H9 (cell line): Measurements from ENCODE around the gene KIF21B. TPM values are rescaled to one million over a fixed set of nuclear protein-coding genes. Genes with fewer than 3 reads are reported as not detected.

Experiments used
- DNase-seq: peaks from one replicate; pipeline ENCODE4 v3.0.0-alpha.2; 2017
- H2AFZ ChIP-seq: one replicate; pipeline ENCODE4 v1.6.1; 2013; ENCODE audit warnings: mild to moderate bottlenecking, low read length, control low read depth, moderate library complexity
- H2AK5ac ChIP-seq: 2 replicates; pipeline ENCODE4 v1.6.1; 2013; ENCODE audit warnings: low read length, control low read depth, mixed read lengths; ENCODE audit not compliant: insufficient read length
- H2BK120ac ChIP-seq: one replicate; pipeline ENCODE4 v1.6.1; 2013; ENCODE audit warnings: low read depth, mild to moderate bottlenecking, low read length, control low read depth, inconsistent platforms; ENCODE audit not compliant: poor library complexity, severe bottlenecking
- H2BK12ac ChIP-seq: 2 replicates; pipeline ENCODE4 v1.6.1; 2013; ENCODE audit warnings: low read length, control low read depth, mixed read lengths, low read depth; ENCODE audit not compliant: insufficient read length
- H2BK15ac ChIP-seq: 2 replicates; pipeline ENCODE4 v1.6.1; 2013; ENCODE audit warnings: low read depth, low read length, control low read depth
- H2BK20ac ChIP-seq: one replicate; pipeline ENCODE4 v1.6.1; 2013; ENCODE audit warnings: low read depth, mild to moderate bottlenecking, low read length, control low read depth, inconsistent platforms; ENCODE audit not compliant: poor library complexity, severe bottlenecking
- H2BK5ac ChIP-seq: 2 replicates; pipeline ENCODE4 v1.6.1; 2013; ENCODE audit warnings: low read length, control low read depth, mixed read lengths; ENCODE audit not compliant: insufficient read length
- H3K14ac ChIP-seq: 2 replicates; pipeline ENCODE4 v1.6.1; 2013; ENCODE audit warnings: low read length, control low read depth; ENCODE audit not compliant: insufficient read depth
- H3K18ac ChIP-seq: 2 replicates; pipeline ENCODE4 v1.6.1; 2013; ENCODE audit warnings: low read depth, mild to moderate bottlenecking, mixed read lengths, low read length, control low read depth; ENCODE audit not compliant: insufficient read length
- H3K23ac ChIP-seq: 2 replicates; pipeline ENCODE4 v1.6.1; 2013; ENCODE audit warnings: low read length, control low read depth, mixed read lengths, low read depth; ENCODE audit not compliant: insufficient read length
- H3K23me2 ChIP-seq: 2 replicates; pipeline ENCODE4 v1.6.1; 2013; ENCODE audit warnings: low read depth, mild to moderate bottlenecking, mixed read lengths, low read length, control low read depth; ENCODE audit not compliant: insufficient read length, poor library complexity, severe bottlenecking
- H3K27ac ChIP-seq: 2 replicates; pipeline ENCODE4 v1.5.1; 2013; ENCODE audit warnings: low read length, control low read depth, mixed read lengths, low read depth; ENCODE audit not compliant: insufficient read length
- H3K27me3 ChIP-seq: 2 replicates; pipeline ENCODE4 v1.6.1; 2013; ENCODE audit warnings: low read length, control low read depth, inconsistent platforms; ENCODE audit not compliant: insufficient read depth
- H3K4ac ChIP-seq: 2 replicates; pipeline ENCODE4 v1.6.1; 2013; ENCODE audit warnings: low read depth, mild to moderate bottlenecking, control low read depth, inconsistent platforms, low read length, moderate library complexity
- H3K4me1 ChIP-seq: 2 replicates; pipeline ENCODE4 v1.6.1; 2013; ENCODE audit warnings: low read length, control low read depth, inconsistent platforms; ENCODE audit not compliant: insufficient read depth
- H3K4me2 ChIP-seq: 2 replicates; pipeline ENCODE4 v1.6.1; 2013; ENCODE audit warnings: low read length, control low read depth, mixed read lengths; ENCODE audit not compliant: insufficient read length, insufficient read depth
- H3K56ac ChIP-seq: 2 replicates; pipeline ENCODE4 v1.6.1; 2013; ENCODE audit warnings: low read depth, mild to moderate bottlenecking, mixed read lengths, low read length, control low read depth; ENCODE audit not compliant: insufficient read length
- H3K79me1 ChIP-seq: 2 replicates; pipeline ENCODE4 v1.6.1; 2013; ENCODE audit warnings: low read depth, mild to moderate bottlenecking, moderate library complexity, low read length, control low read depth, inconsistent platforms; ENCODE audit not compliant: insufficient read depth, poor library complexity, severe bottlenecking
- H3K79me2 ChIP-seq: 2 replicates; pipeline ENCODE4 v1.6.1; 2013; ENCODE audit warnings: low read length, control low read depth, inconsistent platforms; ENCODE audit not compliant: insufficient read depth
- H3K9ac ChIP-seq: 2 replicates; pipeline ENCODE4 v1.6.1; 2013; ENCODE audit warnings: low read length, control low read depth, mixed read lengths; ENCODE audit not compliant: insufficient read length; ENCODE audit errors: extremely low read depth
- H3K9me3 ChIP-seq: one replicate; pipeline ENCODE4 v1.6.1; 2013; ENCODE audit warnings: low read depth, low read length, inconsistent platforms; ENCODE audit not compliant: control insufficient read depth
- H3T11ph ChIP-seq: one replicate; pipeline ENCODE4 v1.6.1; 2013; ENCODE audit warnings: mild to moderate bottlenecking, low read length, control low read depth, inconsistent platforms
- H4K20me1 ChIP-seq: one replicate; pipeline ENCODE4 v1.6.1; 2013; ENCODE audit not compliant: control insufficient read depth, insufficient read length, insufficient read depth
- H4K5ac ChIP-seq: 2 replicates; pipeline ENCODE4 v1.6.1; 2013; ENCODE audit warnings: low read depth, mild to moderate bottlenecking, mixed read lengths, low read length, control low read depth; ENCODE audit not compliant: insufficient read length
- H4K8ac ChIP-seq: replicated peaks from 2 replicates; pipeline ENCODE4 v1.6.1; 2013; ENCODE audit warnings: low read length, control low read depth, mixed read lengths, low read depth; ENCODE audit not compliant: insufficient read length
- H4K91ac ChIP-seq: 2 replicates; pipeline ENCODE4 v1.6.1; 2013; ENCODE audit warnings: low read depth, mild to moderate bottlenecking, moderate library complexity, mixed read lengths, low read length, control low read depth; ENCODE audit not compliant: insufficient read length
- H3K27ac Mint-ChIP-seq, 3 experiments: 2 replicates in 2 of 3; 3 replicates in 1 of 3; pipeline ENCODE4 v1.8.0; 2020 to 2021; ENCODE audit warnings: mixed read lengths in 3 of 3, mild to moderate bottlenecking in 1 of 3, moderate library complexity in 1 of 3
- H3K27me3 Mint-ChIP-seq: 2 replicates; pipeline ENCODE4 v1.8.0; 2021; ENCODE audit warnings: low read depth, mild to moderate bottlenecking, moderate library complexity, mixed read lengths
- H3K36me3 Mint-ChIP-seq, 3 experiments: 2 replicates in 2 of 3; 3 replicates in 1 of 3; pipeline ENCODE4 v1.8.0; 2020 to 2021; ENCODE audit warnings: low read depth in 3 of 3, mixed read lengths in 3 of 3; ENCODE audit not compliant: insufficient read depth in 1 of 3
- H3K4me1 Mint-ChIP-seq, 2 experiments: 2 replicates each; pipeline ENCODE4 v1.8.0; 2020; ENCODE audit warnings: mixed read lengths in 2 of 2
- H3K4me3 Mint-ChIP-seq, 2 experiments: 2 replicates in 1 of 2; 3 replicates in 1 of 2; pipeline ENCODE4 v1.8.0; 2020 to 2021; ENCODE audit warnings: mild to moderate bottlenecking in 2 of 2, mixed read lengths in 2 of 2, moderate library complexity in 1 of 2
- H3K9me3 Mint-ChIP-seq, 2 experiments: 2 replicates in 1 of 2; 3 replicates in 1 of 2; pipeline ENCODE4 v1.8.0; 2020; ENCODE audit warnings: mild to moderate bottlenecking in 2 of 2, mixed read lengths in 2 of 2, moderate library complexity in 1 of 2
- WGBS: extraction: QIAGEN DNeasy Blood & Tissue Kit; methylation state at CpG from one replicate; pipeline ENCODE4 v1.1.7; 2013; ENCODE audit warnings: missing lambda C conversion rate, low lambda C conversion rate, mixed read lengths; ENCODE audit not compliant: insufficient read length; ENCODE audit errors: extremely low coverage; 5-methylcytosine and 5-hydroxymethylcytosine counted together
- total RNA-seq: library from RNA; stranded (reverse); gene quantifications from 2 replicates; pipeline ENCODE4 v1.2.1, GENCODE V29; 2021
- TF ChIP-seq, protein P1 (sequence below): fragments of 200-600 bp; sonication (generic); conservative IDR thresholded peaks from 3 replicates; pipeline ENCODE4 v1.8.0; 2021; ENCODE audit warnings: antibody characterized with exemption, mild to moderate bottlenecking

Gene KIF21B
- total RNA-seq, 1 experiment from 2014 or later: 7.5 TPM

DNA sequence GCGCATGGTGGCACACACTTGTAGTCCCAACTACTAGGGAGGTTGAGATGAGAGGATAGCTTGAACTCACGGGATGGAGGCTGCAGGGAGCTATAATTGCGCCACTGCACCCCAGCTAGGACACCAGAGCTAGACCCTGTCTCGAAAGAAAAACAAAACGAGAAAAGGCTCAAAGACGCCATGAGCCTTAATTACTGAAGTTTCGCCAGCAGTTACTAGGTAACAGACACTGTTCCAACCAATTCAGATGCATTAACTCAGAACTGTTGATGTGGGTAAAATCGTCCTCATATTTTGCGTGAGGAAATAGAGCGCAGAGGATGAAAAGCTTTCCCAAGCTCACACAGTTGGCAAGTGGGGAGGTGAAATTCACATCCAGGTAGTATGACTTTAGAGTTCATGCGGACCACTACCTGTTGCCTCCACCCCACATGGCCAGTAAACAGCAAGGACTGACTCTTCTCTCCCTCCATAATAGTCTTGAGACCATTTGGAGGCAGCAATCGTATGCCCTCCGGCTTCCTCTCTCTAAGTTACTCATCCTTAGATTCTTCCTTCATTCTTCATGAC is 88.8 kb downstream of the KIF21B start:
- WGBS: no CpG with 5 or more reads among the region's 13 CpGs
- Mint-ChIP-seq H3K36me3 (no peaks in the 10 kb centered on the region; a peak in 1 of 7 replicates), H3K9me3 (no peaks in the 10 kb centered on the region)

More for the DNA sequence above, 88.8 kb downstream of the KIF21B start:
- TF ChIP-seq, protein P1, sequence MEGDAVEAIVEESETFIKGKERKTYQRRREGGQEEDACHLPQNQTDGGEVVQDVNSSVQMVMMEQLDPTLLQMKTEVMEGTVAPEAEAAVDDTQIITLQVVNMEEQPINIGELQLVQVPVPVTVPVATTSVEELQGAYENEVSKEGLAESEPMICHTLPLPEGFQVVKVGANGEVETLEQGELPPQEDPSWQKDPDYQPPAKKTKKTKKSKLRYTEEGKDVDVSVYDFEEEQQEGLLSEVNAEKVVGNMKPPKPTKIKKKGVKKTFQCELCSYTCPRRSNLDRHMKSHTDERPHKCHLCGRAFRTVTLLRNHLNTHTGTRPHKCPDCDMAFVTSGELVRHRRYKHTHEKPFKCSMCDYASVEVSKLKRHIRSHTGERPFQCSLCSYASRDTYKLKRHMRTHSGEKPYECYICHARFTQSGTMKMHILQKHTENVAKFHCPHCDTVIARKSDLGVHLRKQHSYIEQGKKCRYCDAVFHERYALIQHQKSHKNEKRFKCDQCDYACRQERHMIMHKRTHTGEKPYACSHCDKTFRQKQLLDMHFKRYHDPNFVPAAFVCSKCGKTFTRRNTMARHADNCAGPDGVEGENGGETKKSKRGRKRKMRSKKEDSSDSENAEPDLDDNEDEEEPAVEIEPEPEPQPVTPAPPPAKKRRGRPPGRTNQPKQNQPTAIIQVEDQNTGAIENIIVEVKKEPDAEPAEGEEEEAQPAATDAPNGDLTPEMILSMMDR: no peak
- H3K79me1 ChIP-seq: no peaks in the 10 kb centered on the region
- Mint-ChIP-seq H3K27ac (no peak overlapping the region), H3K4me1 (no peaks in the 10 kb centered on the region), H3K4me3 (no peak overlapping the region), H3K27me3 (no peaks in the 10 kb centered on the region)
- no peak overlapping the region for H2BK120ac ChIP-seq
- H2BK20ac ChIP-seq: no peak overlapping the region
- no peak overlapping the region for H3K4ac ChIP-seq
- no peak overlapping the region for H2BK15ac ChIP-seq
- no peak overlapping the region for H3K4me2 ChIP-seq
- no peak overlapping the region for H3K9ac ChIP-seq
- no peak overlapping the region for H3T11ph ChIP-seq
- no peaks in the 10 kb centered on the region for H3K9me3 ChIP-seq
- no peaks in the 10 kb centered on the region for H3K79me2 ChIP-seq
- H4K8ac ChIP-seq: no peak overlapping the region
- no peak overlapping the region for H4K5ac ChIP-seq
- no peak overlapping the region for H2AK5ac ChIP-seq
- DNase-seq: no peak
- H2BK5ac ChIP-seq: no peak overlapping the region
- no peaks in the 10 kb centered on the region for H3K23me2 ChIP-seq
- no peaks in the 10 kb centered on the region for H3K27me3 ChIP-seq
- H2BK12ac ChIP-seq: no peak overlapping the region
- H3K14ac ChIP-seq: no peak overlapping the region
- no peak overlapping the region for H3K56ac ChIP-seq
- no peaks in the 10 kb centered on the region for H3K4me1 ChIP-seq
- H4K91ac ChIP-seq: no peak overlapping the region
- no peak overlapping the region for H3K23ac ChIP-seq
- H4K20me1 ChIP-seq: no peaks in the 10 kb centered on the region
- no peak overlapping the region for H3K27ac ChIP-seq
- no peak overlapping the region for H3K18ac ChIP-seq
- no peak overlapping the region for H2AFZ ChIP-seq
